Measurements from ENCODE around the gene MYO1D. TPM values are rescaled to one million over a fixed set of nuclear protein-coding genes. Genes with fewer than 3 reads are reported as not detected.

Gene MYO1D
- total RNA-seq, 4 donors from 2014 or later, result 60.4 to 89.0 (median 82.5) TPM

DNA sequence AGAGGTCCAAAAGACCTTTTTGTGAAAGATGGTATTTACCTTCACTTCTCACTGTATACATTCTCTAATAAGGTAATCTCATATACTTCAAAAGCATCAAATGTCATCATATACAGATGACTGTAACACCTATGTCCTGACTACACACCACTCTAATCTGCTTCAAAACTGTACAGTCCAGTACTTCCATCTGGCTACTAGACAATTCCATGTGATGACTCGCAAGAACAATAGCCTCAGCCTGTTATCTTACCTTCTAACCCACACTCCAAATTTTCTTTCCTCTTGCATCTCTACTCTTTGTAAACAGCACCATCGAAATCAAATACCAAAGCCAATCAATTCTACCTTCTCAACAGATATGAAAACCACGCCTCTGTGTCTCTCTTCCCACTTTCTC, 24.1 kb downstream of the MYO1D start:
- no peak for TF ChIP-seq POLR2A (IDR thresholded peaks at IDR 0.05)
- TF ChIP-seq, protein P1, sequence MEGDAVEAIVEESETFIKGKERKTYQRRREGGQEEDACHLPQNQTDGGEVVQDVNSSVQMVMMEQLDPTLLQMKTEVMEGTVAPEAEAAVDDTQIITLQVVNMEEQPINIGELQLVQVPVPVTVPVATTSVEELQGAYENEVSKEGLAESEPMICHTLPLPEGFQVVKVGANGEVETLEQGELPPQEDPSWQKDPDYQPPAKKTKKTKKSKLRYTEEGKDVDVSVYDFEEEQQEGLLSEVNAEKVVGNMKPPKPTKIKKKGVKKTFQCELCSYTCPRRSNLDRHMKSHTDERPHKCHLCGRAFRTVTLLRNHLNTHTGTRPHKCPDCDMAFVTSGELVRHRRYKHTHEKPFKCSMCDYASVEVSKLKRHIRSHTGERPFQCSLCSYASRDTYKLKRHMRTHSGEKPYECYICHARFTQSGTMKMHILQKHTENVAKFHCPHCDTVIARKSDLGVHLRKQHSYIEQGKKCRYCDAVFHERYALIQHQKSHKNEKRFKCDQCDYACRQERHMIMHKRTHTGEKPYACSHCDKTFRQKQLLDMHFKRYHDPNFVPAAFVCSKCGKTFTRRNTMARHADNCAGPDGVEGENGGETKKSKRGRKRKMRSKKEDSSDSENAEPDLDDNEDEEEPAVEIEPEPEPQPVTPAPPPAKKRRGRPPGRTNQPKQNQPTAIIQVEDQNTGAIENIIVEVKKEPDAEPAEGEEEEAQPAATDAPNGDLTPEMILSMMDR (IDR thresholded peaks at IDR 0.05), result no peak
- WGBS, 2 donors, result 94 to 95% methylated on average over 3 of the region's 3 CpGs
- intact Hi-C loops (cut with DNase I; ENCODE audit: low total_unique reads), result no loop called here
- H3K4me3 ChIP-seq (ENCODE audit: low read depth, poor library complexity, severe bottlenecking), result no peak overlapping the region
- DNase-seq (ENCODE audit: low spot score in 2 of 2), result no peak

DNA sequence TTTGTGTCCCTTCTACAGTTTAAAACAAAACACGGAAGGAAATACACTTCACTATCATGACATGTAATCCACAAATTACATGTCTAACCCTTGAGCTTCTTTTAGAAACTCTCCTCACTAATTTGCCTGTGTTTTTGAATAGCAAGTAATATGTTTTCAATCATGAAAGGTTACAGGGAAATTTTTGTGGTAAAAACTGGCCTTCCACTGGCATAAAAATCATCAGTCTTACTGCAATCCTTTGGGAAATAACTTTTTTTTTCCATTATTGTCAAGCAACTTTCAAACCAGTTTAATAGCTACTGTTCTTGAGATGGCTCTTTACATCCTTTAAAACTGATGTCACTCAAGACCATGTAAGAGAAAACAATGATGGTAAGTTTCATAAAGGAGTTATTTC, 27.0 kb downstream of the MYO1D start:
- DNase-seq (ENCODE audit: low spot score in 2 of 2), result no peak
- whole genome bisulfite sequencing, 2 donors, result 69 to 85% methylated on average over 1 of the region's 1 CpG
- intact Hi-C loops (cut with DNase I; ENCODE audit: low total_unique reads), result no loop called here
- TF ChIP-seq, protein P1 (IDR thresholded peaks at IDR 0.05), result no peak
- no peak for TF ChIP-seq POLR2A (IDR thresholded peaks at IDR 0.05)
- H3K4me3 ChIP-seq (ENCODE audit: low read depth, poor library complexity, severe bottlenecking), result no peak overlapping the region

DNA sequence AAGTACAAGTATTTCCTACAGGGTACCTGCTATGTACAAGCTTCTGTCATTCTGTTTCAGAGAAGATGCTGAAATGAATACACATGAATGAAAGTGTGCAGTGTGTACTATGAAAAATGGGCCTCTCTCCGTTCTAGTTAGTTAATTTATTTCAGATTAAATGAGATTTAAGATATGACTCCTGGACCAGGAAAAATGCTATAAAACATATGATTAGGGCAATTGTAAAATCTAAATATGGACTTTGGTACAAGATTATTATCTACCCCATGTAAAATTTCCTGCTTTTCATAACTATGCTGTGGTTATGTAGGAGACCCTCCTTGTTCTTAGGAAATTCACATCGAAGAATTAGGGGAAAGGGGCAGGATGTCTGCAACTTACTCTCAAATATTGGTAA, 28.9 kb downstream of the MYO1D start:
- H3K4me3 ChIP-seq (ENCODE audit: low read depth, poor library complexity, severe bottlenecking), result no peak overlapping the region
- intact Hi-C loops (cut with DNase I; ENCODE audit: low total_unique reads), result no loop called here
- DNase-seq (ENCODE audit: low spot score in 2 of 2), result no peak
- TF ChIP-seq POLR2A (IDR thresholded peaks at IDR 0.05), result no peak
- TF ChIP-seq, protein P1 (IDR thresholded peaks at IDR 0.05), result no peak
- WGBS, 2 donors, result 82 to 87% methylated on average over 2 of the region's 2 CpGs

DNA sequence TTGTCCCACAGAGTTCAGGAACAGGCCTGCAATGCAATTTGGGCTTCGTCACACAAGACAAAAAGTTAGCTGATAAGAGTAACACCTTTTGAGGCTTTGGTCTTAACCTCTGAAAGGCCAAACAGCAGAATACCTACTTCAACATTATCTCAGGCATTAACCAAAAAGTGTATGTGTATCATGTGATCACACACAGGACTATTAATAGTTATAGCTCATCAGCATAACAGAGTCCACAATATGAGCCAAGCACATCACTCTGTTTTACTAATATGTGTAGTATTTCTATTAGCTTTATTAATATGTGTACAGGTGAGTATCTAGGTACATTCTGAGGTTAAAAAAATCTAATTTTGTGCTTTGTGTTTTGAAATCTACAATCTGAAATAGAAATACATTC, 30.8 kb downstream of the MYO1D start:
- TF ChIP-seq, protein P1 (IDR thresholded peaks at IDR 0.05), result no peak
- no peak for TF ChIP-seq POLR2A (IDR thresholded peaks at IDR 0.05)
- DNase-seq (ENCODE audit: low spot score in 2 of 2), result no peak
- H3K4me3 ChIP-seq (ENCODE audit: low read depth, poor library complexity, severe bottlenecking), result no peak overlapping the region
- WGBS, 2 donors, result 92 to 97% methylated on average over 1 of the region's 1 CpG
- intact Hi-C loops (cut with DNase I; ENCODE audit: low total_unique reads), result no loop called here

DNA sequence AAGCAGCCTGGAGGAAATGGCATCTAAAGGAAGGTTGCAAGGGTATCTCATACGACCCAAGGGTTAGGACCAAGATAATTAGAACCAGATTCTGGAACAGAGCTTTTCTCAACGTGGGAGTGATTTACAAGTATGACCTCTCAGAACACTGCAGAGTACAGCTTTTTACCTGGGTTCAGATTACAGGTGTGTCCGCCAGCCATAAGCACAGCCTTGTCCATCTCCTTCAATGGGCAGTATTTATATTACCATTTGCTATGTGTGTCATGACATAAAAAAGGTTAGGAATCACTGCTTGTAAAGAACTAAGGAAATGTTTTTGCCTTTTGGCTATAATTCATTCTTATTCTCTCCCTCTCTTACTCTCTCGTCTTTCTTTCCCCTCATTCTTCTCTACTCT, 36.7 kb downstream of the MYO1D start:
- intact Hi-C loops (cut with DNase I; ENCODE audit: low total_unique reads), result no loop called here
- TF ChIP-seq, protein P1 (IDR thresholded peaks at IDR 0.05), result no peak
- TF ChIP-seq POLR2A (IDR thresholded peaks at IDR 0.05), result no peak
- no peak overlapping the region for H3K4me3 ChIP-seq (ENCODE audit: low read depth, poor library complexity, severe bottlenecking)
- 62 to 63% methylated on average over 4 of the region's 4 CpGs for WGBS, 2 donors
- DNase-seq (ENCODE audit: low spot score in 2 of 2), result no peak

DNA sequence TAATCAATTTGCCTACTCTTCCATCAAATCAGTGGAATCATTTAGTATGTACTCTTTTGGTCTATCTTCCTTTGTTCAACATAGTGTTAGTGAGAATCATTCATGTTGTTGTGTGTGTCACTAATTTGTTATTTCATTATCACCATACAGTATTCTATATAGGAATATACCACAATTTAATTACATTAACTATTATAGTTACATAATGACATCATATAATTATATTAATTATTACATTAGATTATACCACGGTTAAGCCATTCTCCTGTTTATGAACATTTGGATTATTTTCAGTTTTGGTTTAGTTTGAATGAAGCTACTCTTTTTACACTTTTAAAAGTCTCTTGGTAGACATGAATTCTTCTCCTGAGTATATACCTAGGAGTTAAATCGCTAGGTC, 40.4 kb downstream of the MYO1D start:
- H3K4me3 ChIP-seq (ENCODE audit: low read depth, poor library complexity, severe bottlenecking), result no peak overlapping the region
- intact Hi-C loops (cut with DNase I; ENCODE audit: low total_unique reads), result no loop called here
- TF ChIP-seq, protein P1 (IDR thresholded peaks at IDR 0.05), result no peak
- TF ChIP-seq POLR2A (IDR thresholded peaks at IDR 0.05), result no peak
- no peak for DNase-seq (ENCODE audit: low spot score in 2 of 2)
- 91 to 93% methylated on average over 2 of the region's 2 CpGs for WGBS, 2 donors
